ENCODE measurements around the gene SH3GLB2.

- TF ChIP-seq, protein P1, sequence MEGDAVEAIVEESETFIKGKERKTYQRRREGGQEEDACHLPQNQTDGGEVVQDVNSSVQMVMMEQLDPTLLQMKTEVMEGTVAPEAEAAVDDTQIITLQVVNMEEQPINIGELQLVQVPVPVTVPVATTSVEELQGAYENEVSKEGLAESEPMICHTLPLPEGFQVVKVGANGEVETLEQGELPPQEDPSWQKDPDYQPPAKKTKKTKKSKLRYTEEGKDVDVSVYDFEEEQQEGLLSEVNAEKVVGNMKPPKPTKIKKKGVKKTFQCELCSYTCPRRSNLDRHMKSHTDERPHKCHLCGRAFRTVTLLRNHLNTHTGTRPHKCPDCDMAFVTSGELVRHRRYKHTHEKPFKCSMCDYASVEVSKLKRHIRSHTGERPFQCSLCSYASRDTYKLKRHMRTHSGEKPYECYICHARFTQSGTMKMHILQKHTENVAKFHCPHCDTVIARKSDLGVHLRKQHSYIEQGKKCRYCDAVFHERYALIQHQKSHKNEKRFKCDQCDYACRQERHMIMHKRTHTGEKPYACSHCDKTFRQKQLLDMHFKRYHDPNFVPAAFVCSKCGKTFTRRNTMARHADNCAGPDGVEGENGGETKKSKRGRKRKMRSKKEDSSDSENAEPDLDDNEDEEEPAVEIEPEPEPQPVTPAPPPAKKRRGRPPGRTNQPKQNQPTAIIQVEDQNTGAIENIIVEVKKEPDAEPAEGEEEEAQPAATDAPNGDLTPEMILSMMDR (IDR thresholded peaks at IDR 0.05; ENCODE audit: insufficient read depth, low read length): no peak
- TF ChIP-seq REST (IDR thresholded peaks at IDR 0.05; ENCODE audit: insufficient replicate concordance, low read depth) (no peak), SPI1 (IDR thresholded peaks at IDR 0.05; ENCODE audit: borderline replicate concordance, low read depth) (no peak), POLR2AphosphoS5 (IDR thresholded peaks at IDR 0.05; ENCODE audit: low read depth) (no peak), GABPA (IDR thresholded peaks at IDR 0.05; ENCODE audit: low read depth) (no peak)
Measured at GRCh38 chr9:129008986-129009583, 19.0 kb downstream of the SH3GLB2 start.

Data from HL-60 (cell line).